Sciatic nerve (tissue), 2 donors: ENCODE data around the gene MSANTD2. TPM values are rescaled to one million over a fixed set of nuclear protein-coding genes. Genes with fewer than 3 reads are reported as not detected.

Experiments used
- ATAC-seq: fragments of 200-7000 bp; cut with Tn5 transposase; one replicate; pipeline ENCODE4 v1.9.1; 2020; ENCODE audit warnings: mild to moderate bottlenecking, moderate library complexity
- DNase-seq: peaks from one replicate; pipeline ENCODE4 v3.0.0-alpha.2; 2020; ENCODE audit warnings: low spot score
- intact Hi-C: fragments of 100-400 bp; cut with DNase I; formaldehyde crosslinking; loops from one replicate; pipeline ENCODE4 v1.14.2; 2022
- total RNA-seq: library from RNA; stranded (reverse); fragmentation: NEBNext Ultra II Directional; extraction: Animal tissue kit (Norgen Biotek cat#: 25700); gene quantifications from one replicate; pipeline ENCODE4 v1.2.1, GENCODE V29; 2021
- donor health status: DM: no; HTN: no; CAD: no.
- donor health status: DM: no; HTN: no; CAD: no.

Gene MSANTD2
- total RNA-seq, 1 donor from 2014 or later: 22.1 TPM

DNA sequence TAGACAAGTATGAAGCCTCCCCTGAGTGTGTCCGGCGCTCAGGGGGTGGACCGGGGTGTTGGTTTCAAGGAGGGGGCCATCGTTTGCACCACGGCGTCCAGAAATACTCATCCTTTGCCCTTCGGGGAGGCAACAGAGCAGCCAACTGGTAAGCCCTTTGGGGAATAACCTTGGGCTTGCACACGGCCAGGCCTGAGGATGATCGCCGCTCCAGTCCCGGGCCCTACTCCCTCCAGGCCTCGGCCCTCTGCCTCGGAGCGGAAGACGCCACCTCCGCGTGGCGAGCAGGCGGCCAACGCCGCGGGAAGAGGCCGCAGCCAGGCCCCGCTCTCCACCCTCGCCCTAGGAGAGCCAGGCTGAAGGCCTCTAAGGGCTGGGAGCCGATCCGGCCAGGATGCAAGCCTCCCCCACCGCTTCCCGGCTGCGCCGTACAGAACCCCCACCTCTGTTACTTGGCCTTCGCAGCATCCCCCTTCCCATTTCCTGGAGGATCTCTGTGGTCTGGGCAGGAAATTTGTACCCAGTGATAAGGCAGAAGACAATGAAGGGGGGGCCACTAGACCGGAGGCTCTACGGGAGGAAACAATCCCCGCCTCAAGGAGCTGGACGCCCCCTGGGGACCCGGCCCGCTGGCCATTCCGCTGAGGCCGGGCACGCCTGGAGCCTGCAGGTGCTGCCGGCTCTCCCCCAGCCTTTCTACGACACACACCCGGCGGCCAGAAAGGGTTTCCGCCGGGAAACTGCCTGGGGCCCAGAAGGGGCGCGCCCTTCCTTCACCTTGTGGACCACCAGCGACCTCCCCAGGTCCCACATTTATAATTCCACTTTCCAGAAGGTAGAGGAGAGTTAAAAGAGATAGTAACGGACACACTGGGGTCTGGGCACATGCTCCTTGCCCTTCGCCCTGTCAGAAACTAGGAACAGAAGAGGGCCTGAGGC, 40.7 kb downstream of the MSANTD2 start:
- no peak for DNase-seq
- intact Hi-C loops: loop anchor here (10.0 kb wide), 1 partner anchor 95 kb away; no protein-coding TSS in a partner anchor
- ATAC-seq: peak; percentile 50

- intact Hi-C loops: no loop called here
- peak; percentile 78 for DNase-seq
- peak; percentile 77 for ATAC-seq
Measured at GRCh38 chr11:124758355-124759265, 41.6 kb downstream of the MSANTD2 start.

- ATAC-seq (no peak), DNase-seq (no peak)
- intact Hi-C loops: no loop called here
Measured at GRCh38 chr11:124757320-124757719, 42.9 kb downstream of the MSANTD2 start.

GRCh38 chr11:124756753-124757227, 43.4 kb downstream of the MSANTD2 start:
- intact Hi-C loops: no loop called here
- no peak for ATAC-seq
- DNase-seq: no peak

GRCh38 chr11:124756033-124756752, 44.0 kb downstream of the MSANTD2 start:
- intact Hi-C loops: no loop called here
- DNase-seq (no peak), ATAC-seq (no peak)

DNA sequence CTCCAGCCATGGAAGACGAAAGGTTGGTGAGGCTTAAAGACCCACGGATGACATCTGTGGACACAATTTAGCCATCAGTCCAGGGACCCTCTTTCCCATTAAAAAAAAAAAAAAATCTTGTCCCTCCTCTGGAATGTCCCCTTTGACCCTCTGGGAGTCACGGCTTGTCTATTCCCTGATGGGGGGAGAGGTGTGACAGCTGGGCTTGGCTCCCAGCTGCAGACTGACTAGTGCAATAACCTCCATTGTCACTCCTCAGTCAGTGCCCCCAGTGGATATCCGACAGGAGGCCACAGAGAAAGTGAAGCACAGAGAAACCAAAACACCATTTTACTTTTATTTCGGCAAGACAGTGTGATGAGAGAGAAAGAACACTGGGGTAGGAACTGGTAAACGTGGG, 45.5 kb downstream of the MSANTD2 start:
- intact Hi-C loops: no loop called here
- no peak for DNase-seq
- no peak for ATAC-seq

GRCh38 chr11:124754309-124754708, 45.9 kb downstream of the MSANTD2 start:
- intact Hi-C loops: no loop called here
- no peak for ATAC-seq
- no peak for DNase-seq

- ATAC-seq (no peak), DNase-seq (no peak)
- intact Hi-C loops: no loop called here
Measured at GRCh38 chr11:124753624-124754023, 46.6 kb downstream of the MSANTD2 start.

- intact Hi-C loops: no loop called here
- no peak for ATAC-seq
- no peak for DNase-seq
Measured at GRCh38 chr11:124753205-124753604, 47.0 kb downstream of the MSANTD2 start.

GRCh38 chr11:124752471-124753102, 47.6 kb downstream of the MSANTD2 start:
- ATAC-seq: no peak
- no peak for DNase-seq
- intact Hi-C loops: no loop called here

DNA sequence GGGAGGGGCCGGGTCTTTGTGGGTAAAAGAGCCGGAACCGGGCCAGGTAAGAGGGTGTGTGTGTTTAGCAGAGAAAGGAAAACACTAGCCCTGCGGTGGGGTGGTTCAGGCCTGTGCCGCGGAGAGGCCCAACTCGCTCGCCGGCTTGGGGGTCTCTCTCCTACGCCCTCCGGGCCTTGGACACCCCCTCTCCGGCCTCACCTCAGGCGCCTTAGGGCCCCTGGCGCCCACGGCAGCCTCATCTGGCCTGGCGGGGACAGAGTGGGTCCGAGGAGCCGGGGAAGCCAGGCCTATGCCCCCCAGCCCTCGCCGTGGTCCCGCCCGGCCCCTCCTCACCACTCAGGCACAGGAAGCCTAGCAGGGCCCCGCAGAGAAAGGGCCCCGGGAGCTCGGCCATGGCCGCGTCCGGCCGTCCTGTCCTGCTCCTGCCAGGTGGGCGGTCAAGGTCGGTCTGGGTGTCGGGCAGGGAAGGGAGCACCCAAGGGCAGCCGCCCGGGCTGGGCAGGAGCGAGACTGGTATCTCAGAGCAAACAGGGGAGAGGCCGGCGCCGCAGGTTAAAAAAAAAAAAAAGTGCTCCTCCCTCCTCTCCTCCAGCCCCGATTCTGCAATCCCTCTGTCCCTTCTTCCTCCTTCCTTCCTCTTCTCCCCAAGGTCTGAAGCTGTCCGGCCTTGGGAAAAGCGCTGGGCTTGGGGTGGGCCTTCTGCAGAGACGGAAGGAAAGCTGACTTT, 48.3 kb downstream of the MSANTD2 start, which contains the start of gene VSIG2:
VSIG2 (minus strand) TSS at position 515 of the 730 bp plus-strand sequence; CDS start at position 397, 118 bp downstream.
- intact Hi-C loops: no loop called here
- DNase-seq (no peak), ATAC-seq (no peak)

GRCh38 chr11:124751391-124751740, 48.8 kb downstream of the MSANTD2 start:
- ATAC-seq (no peak), DNase-seq (no peak)
- intact Hi-C loops: no loop called here

DNA sequence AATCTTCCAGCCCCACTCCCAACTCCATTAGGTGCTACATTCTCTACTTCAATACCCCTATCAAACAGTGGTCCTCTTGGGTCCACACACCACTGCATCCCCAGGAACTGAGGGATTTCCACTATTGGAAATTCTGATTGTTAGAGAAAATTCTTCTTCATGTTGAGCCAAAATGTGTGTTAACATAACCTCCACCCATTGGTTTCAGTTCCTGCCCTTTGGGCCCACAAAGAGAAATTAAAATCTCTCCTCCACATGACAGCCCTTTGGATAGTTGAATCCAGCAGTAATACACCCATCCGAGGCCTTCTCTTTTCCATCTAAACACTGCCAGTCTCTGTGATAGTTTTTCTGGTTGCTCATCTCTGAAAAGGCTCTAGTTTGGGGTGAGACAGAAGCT, 50.3 kb downstream of the MSANTD2 start:
- ATAC-seq (no peak), DNase-seq (no peak)
- intact Hi-C loops: loop anchor here (10.0 kb wide), 1 partner anchor 75 kb away; the partner anchor contains the start of genes SIAE and SPA17

DNA sequence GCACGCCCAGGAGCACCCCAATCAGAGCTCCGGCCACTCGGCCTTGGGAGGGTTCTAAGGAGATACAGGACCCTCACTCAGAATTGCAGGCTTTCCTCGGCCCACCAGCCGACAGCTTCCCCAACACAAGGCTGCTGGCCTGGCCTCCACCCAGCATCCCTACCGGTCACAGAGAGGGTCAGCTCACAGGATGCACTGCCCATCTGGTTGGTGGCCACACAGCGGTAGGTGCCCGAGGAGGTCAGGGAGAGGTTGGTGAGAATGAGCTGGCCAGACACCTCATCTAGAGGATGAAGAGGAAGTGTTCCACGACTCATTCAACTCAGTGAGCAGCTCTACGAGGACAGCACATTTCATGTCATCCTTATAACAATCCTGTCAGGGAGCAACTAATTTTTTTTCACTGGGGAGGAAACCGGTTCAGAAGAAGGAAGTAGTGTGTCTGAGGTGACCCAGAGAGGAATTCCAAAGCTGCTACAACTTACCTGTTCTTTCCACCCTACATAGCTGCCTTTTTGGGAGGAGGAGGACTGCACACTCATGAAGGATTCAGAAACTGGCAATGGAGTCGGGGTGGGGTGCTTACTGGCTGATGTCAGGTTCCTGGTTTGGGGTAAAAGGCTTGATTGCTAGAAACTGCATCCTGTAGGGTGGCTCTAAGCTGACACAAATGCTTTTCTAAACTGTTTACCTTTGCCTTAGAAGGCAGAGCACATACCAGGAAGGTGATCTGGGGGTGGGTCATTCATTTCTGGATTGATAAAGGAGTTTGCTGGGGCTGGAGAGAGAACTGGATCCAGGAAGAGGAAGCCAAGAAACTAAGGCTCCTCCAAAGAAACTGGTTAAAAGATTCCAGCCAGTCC, 51.5 kb downstream of the MSANTD2 start:
- no peak for ATAC-seq
- intact Hi-C loops: loop anchor here (10.0 kb wide), 1 partner anchor 74 kb away; the partner anchor contains the start of genes SIAE and SPA17
- DNase-seq: no peak

GRCh38 chr11:124748100-124748418, 52.1 kb downstream of the MSANTD2 start:
- ATAC-seq (no peak), DNase-seq (no peak)
- intact Hi-C loops: loop anchor here (10.0 kb wide), 1 partner anchor 73 kb away; the partner anchor contains the start of genes SIAE and SPA17

DNA sequence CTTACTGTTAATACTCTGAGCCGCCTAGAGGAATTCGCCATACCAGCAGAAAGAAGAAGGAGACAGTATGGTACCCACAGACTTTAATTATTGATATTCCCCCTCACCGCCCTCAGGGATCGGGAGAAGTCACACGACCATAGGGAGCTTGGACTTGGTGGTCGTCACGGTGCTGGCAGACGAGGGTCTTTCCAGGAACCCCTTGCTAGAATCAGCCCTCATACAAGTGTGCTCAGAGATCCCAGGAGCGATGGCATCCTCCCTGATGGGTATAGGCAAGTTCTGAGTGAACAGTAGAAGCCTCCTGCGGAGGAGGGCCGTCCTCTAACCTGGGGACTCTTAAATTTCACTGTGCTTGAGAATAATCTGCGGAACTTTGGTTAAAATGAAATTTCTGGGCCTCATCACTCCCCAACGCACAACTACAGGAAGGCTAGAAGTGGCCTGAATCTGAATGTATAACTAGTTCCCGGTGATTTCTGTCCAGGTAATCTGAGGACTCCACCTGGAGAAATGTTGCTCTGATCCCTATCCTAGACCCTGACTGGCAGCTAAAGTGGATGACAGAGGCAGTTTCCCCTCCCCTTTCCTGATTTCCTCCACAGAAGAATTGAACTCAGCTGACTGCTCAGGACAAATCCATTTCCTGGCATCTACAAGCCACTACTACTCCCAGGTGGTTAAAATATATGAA, 52.7 kb downstream of the MSANTD2 start:
- intact Hi-C loops: loop anchor here (10.0 kb wide), 1 partner anchor 73 kb away; the partner anchor contains the start of genes SIAE and SPA17
- DNase-seq (no peak), ATAC-seq (no peak)
